Tibial nerve (tissue), 4 donors: ENCODE data around the gene SLX9. TPM values are rescaled to one million over a fixed set of nuclear protein-coding genes. Genes with fewer than 3 reads are reported as not detected.
A peak's percentile ranks its signal among the peaks of the same experiment; 100 is the strongest.

Source experiments
- DNase-seq, 2 donors: peaks; one replicate each; pipeline ENCODE4 v3.0.0-alpha.2; 2019; ENCODE audit warnings: low spot score in 2 of 2
- H3K27ac ChIP-seq, 4 donors: fragments of 200-600 bp; sonication (generic) in 3 of 4; one replicate each; pipeline ENCODE4 v1.5.1; 2017 to 2019; ENCODE audit warnings: mild to moderate bottlenecking in 1 of 4
- H3K27me3 ChIP-seq, 2 donors: fragments of 200-600 bp; sonication (generic) in 1 of 2; one replicate each; pipeline versions ENCODE4 v1.5.1 to v1.6.0; 2017 to 2019
- H3K36me3 ChIP-seq, 3 donors: fragments of 200-600 bp; sonication (generic); one replicate each; pipeline ENCODE4 v1.5.1; 2018 to 2019
- H3K4me1 ChIP-seq, 4 donors: fragments of 200-600 bp; sonication (generic) in 3 of 4; one replicate each; pipeline ENCODE4 v1.5.1; 2017 to 2019
- H3K4me3 ChIP-seq, 4 donors: fragments of 200-600 bp; sonication (generic) in 3 of 4; one replicate each; pipeline ENCODE4 v1.5.1; 2017 to 2019; ENCODE audit warnings: mild to moderate bottlenecking in 1 of 4, moderate library complexity in 1 of 4
- H3K9me3 ChIP-seq, 4 donors: fragments of 200-600 bp; sonication (generic) in 3 of 4; one replicate each; pipeline ENCODE4 v1.5.1; 2017 to 2019
- EP300 ChIP-seq, 2 donors: sonication (generic); formaldehyde crosslinking; IDR thresholded peaks; one replicate each; pipeline ENCODE4 v1.6.1; 2017; ENCODE audit warnings: antibody characterized with exemption in 2 of 2, mild to moderate bottlenecking in 1 of 2
- POLR2A ChIP-seq, 2 donors: fragments of 450-650 bp; IDR thresholded peaks; one replicate each; pipeline ENCODE4 v1.6.1; 2017; ENCODE audit warnings: antibody characterized with exemption in 2 of 2, mild to moderate bottlenecking in 2 of 2, moderate library complexity in 2 of 2
- WGBS, 2 donors: methylation state at CpG; one replicate each; pipeline ENCODE4 v1.1.5; 2018; 5-methylcytosine and 5-hydroxymethylcytosine counted together
- total RNA-seq, 4 donors: library from RNA; depleted of rRNA; stranded (reverse); fragments of >200 nt; gene quantifications; one replicate each; pipeline ENCODE4 v1.1.0, GENCODE V29; 2016
- TF ChIP-seq, protein P1 (sequence below), 5 experiments: fragments of 200-600 bp in 3 of 5; fragments of 450-650 bp in 2 of 5; sonication (generic) in 3 of 5; IDR thresholded peaks; one replicate each; pipeline ENCODE4 v1.5.1; 2016 to 2019; ENCODE audit warnings: antibody characterized with exemption in 5 of 5, mild to moderate bottlenecking in 3 of 5, moderate library complexity in 2 of 5

Gene SLX9
- total RNA-seq, 4 donors from 2014 or later = 3.7 to 19.8 (median 13.3) TPM

DNA sequence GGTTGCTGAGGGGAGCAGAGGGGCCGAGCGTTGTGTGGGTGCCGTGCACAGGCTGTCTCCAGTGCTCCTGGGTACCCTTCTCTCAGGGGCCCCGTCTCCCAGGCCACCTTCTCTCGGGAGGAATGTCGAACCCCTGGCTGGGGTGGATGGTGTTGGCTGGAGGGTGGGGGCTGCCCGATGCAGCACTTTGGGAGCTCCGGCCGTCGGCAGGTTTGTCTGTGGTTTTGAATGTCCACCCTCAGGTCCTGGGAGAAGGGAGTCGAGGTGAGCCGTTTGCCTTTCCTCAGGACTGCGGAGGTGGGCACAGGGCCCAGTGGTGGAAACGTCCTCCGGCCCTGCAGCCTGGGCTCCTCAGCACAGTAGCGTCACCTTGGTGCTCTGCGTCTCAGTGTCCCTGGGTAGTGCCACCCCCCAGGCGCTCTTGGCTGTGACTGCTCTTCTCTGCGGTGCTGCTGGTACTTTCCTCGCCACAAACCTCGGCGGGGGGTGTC, 14.5 kb downstream of the SLX9 start:
- peaks cover 0 to 55% (median 15%) of the 10 kb centered on the region in 4 donors for H3K4me1 ChIP-seq
- no peaks in the 10 kb centered on the region for H3K9me3 ChIP-seq
- no peaks in the 10 kb centered on the region for H3K27me3 ChIP-seq
- WGBS, 2 donors = 92 to 94% methylated on average over 15 to 22 of the region's 22 CpGs
- TF ChIP-seq, protein P1, sequence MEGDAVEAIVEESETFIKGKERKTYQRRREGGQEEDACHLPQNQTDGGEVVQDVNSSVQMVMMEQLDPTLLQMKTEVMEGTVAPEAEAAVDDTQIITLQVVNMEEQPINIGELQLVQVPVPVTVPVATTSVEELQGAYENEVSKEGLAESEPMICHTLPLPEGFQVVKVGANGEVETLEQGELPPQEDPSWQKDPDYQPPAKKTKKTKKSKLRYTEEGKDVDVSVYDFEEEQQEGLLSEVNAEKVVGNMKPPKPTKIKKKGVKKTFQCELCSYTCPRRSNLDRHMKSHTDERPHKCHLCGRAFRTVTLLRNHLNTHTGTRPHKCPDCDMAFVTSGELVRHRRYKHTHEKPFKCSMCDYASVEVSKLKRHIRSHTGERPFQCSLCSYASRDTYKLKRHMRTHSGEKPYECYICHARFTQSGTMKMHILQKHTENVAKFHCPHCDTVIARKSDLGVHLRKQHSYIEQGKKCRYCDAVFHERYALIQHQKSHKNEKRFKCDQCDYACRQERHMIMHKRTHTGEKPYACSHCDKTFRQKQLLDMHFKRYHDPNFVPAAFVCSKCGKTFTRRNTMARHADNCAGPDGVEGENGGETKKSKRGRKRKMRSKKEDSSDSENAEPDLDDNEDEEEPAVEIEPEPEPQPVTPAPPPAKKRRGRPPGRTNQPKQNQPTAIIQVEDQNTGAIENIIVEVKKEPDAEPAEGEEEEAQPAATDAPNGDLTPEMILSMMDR (IDR thresholded peaks at IDR 0.05) = no peak
- TF ChIP-seq EP300 (IDR thresholded peaks at IDR 0.05) (no peak), POLR2A (IDR thresholded peaks at IDR 0.05) (no peak)
- H3K27ac ChIP-seq = no peak overlapping the region
- peaks cover 0 to 39% (median 0%) of the 10 kb centered on the region in 3 donors for H3K36me3 ChIP-seq
- H3K4me3 ChIP-seq = no peak overlapping the region
- DNase-seq = no peak

DNA sequence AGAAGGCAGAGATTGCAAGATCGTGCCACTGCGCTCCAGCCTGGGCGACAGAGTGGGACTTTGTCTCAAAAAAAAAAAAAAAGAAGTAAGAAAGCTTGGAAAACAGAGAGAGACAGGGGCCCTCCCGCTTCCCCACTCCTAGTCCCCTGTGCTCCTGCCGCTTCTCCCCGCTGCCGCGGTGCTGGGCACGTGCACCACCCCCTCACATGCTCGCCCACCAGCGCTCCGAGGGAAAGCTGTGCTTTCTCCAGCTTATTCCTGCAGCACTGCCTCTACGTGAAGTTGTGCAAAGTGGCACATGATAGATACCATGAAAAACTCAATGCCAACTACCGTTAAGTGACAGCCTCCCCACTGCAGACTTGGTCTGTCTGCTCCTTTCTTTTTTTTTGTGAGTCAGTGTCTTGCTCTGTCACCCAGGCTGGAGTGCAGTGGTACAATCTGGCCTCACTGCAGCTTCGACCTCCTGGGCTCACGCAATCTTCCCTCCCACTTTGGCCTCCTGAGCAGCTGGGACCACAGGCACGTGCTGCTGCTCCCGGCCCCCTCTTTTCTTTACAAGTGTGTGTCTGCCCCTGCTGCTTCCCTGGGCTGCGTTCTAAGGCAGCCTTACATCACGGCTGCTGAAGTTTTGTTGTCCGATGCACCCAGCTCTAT, 15.4 kb downstream of the SLX9 start:
- peak in 1 of 2 donors; percentile 16 for TF ChIP-seq EP300 (IDR thresholded peaks at IDR 0.05)
- TF ChIP-seq, protein P1 (IDR thresholded peaks at IDR 0.05) = no peak
- TF ChIP-seq POLR2A (IDR thresholded peaks at IDR 0.05) = no peak
- 55 to 58% methylated on average over 21 of the region's 21 CpGs for WGBS, 2 donors
- no peaks in the 10 kb centered on the region for H3K27me3 ChIP-seq
- H3K27ac ChIP-seq = peak overlapping the region in 1 of 4 donors; percentile 22
- H3K4me3 ChIP-seq = no peak overlapping the region
- no peaks in the 10 kb centered on the region for H3K9me3 ChIP-seq
- peaks cover 0 to 38% (median 0%) of the 10 kb centered on the region in 3 donors for H3K36me3 ChIP-seq
- peaks cover 0 to 55% (median 24%) of the 10 kb centered on the region in 4 donors for H3K4me1 ChIP-seq
- no peak for DNase-seq

DNA sequence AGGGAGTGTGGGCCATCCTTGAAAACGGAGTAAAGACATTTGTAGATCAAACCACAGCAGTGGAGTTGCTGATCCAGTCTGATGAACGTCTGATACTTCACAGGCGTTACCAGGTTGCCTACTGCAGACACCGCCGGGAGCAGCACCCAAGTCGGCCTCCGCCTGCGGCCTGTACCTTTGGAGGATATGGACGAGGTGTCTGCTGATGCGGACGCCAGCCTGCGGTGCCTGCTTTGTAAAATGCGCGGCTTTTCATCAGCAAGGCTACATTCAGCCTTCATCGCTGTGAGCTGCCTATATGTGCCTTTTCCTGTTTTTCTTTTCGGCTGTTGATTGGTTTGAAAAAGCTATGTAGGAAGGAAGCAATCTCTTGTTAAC, 16.0 kb downstream of the SLX9 start:
- Histone ChIP-seq H3K27me3 (no peaks in the 10 kb centered on the region), H3K4me1 (peaks cover 0 to 57% (median 27%) of the 10 kb centered on the region in 4 donors), H3K4me3 (no peak overlapping the region), H3K36me3 (peaks cover 0 to 42% (median 0%) of the 10 kb centered on the region in 3 donors), H3K9me3 (no peaks in the 10 kb centered on the region), H3K27ac (peak overlapping the region in 1 of 4 donors; percentile 22)
- TF ChIP-seq POLR2A (IDR thresholded peaks at IDR 0.05) = no peak
- TF ChIP-seq, protein P1 (IDR thresholded peaks at IDR 0.05) = no peak
- WGBS, 2 donors = 90 to 94% methylated on average over 16 of the region's 16 CpGs
- DNase-seq = no peak

DNA sequence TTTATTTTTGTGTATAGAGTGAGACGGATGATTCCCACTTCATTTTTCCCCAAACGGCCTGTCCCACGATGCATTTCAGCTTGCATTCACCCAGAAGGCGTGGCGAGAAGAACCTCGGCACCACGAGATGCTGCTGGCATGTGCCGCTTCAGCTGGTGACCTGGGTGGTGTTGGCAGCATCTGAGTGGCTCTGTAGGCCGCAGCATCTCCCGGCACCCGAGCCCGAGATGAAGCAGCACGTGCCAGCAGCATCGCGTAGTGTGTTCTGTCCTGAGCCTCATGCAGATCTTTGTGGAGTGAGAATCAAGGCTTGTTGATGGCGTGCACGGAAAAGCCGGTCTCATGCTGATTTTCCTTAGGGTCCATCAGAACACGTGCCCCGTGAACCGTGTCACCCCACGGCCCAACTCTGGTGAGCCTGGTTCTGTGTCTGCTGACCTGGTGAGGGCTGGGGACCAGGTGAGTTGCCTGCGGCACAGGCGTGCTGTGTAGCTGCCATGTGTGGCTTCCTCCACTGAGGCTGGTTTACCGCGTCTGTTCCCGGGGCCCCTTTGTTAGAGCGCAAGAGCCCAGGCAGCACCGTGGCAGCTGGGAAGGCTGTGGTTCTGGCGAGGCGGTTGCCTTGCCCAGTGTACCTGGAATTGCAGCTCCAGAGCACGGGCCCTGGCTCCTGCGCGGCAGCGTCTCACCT, 16.7 kb downstream of the SLX9 start:
- no peaks in the 10 kb centered on the region for H3K9me3 ChIP-seq
- H3K4me3 ChIP-seq = no peak overlapping the region
- H3K4me1 ChIP-seq = peaks cover 0 to 63% (median 27%) of the 10 kb centered on the region in 4 donors
- DNase-seq = no peak
- H3K36me3 ChIP-seq = peaks cover 0 to 38% (median 0%) of the 10 kb centered on the region in 3 donors
- no peak for TF ChIP-seq EP300 (IDR thresholded peaks at IDR 0.05)
- no peak for TF ChIP-seq POLR2A (IDR thresholded peaks at IDR 0.05)
- TF ChIP-seq, protein P1 (IDR thresholded peaks at IDR 0.05) = no peak
- no peaks in the 10 kb centered on the region for H3K27me3 ChIP-seq
- no peak overlapping the region for H3K27ac ChIP-seq
- 96% methylated on average over 23 to 31 of the region's 35 CpGs for WGBS, 2 donors
